KG1 (cell line): ENCODE measurements around the gene ME3.
A peak's percentile ranks its signal among the peaks of the same experiment; 100 is the strongest.
"Not testable (repeated sequence)": the region's sequence is repeated elsewhere in the genome, so short reads cannot be mapped to it uniquely, and the experiment has no call there.

Experiments used
- DNase-seq: peaks from one replicate; lab custom pipeline; 2025; lab: John Stamatoyannopoulos, UW

The ME3 gene

DNA sequence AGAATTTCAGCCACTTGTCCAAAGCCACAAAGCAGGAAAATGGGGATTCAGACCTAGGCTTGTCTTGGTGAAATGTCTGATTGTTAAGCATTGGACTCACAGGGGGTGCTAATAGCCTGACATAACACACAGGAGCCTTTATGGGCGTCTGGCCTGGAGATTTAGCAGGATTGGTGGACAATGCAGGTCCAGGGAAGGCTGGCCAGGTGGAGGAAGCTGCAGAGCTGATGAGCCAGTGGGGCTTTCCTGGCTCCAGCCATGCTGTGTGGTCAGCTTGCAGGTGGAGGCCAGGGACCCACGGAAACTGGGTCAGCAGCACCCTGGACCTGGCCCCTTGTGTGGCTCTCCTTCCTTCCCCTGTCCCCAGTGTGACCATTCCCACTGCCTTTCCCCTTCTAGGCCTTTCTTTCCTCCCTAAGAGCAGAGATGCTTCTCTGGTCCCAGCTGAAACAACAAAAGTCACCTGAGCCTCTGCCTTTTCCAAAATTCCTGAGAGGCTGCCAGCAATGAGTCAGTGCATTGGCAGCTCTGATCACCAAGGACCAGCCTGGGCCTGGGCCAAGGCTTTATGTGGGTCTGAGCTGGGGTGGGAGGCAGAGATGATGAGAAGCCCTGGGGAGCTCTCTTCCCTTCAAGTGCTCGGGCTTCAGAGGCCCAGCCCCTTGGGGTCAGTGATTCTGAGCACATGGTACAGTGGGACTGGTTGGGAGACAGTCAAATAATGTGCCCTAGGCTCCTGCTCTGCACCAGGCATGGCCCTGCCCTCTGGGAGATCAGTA lies 212.5 kb downstream of the ME3 start:
- no peak for DNase-seq

DNA sequence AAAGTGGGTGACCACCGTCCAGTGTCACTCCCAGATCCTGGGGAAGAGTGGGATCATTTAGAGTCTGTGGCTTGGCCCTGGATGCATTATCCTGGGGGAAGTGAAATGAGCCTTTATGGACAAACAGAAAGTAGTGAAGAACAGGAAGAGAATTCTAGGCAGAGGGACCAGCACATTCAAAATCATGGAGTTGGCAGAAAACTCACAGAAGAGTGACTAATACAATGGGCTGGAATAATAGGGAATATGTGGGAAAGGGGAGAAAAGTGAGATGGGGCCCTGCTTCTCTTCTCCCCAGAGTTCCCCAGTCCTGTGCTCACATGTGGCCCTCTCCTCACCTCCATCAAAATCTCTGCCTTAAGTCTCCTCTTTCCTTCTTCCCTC lies 213.4 kb downstream of the ME3 start:
- no peak for DNase-seq

DNA sequence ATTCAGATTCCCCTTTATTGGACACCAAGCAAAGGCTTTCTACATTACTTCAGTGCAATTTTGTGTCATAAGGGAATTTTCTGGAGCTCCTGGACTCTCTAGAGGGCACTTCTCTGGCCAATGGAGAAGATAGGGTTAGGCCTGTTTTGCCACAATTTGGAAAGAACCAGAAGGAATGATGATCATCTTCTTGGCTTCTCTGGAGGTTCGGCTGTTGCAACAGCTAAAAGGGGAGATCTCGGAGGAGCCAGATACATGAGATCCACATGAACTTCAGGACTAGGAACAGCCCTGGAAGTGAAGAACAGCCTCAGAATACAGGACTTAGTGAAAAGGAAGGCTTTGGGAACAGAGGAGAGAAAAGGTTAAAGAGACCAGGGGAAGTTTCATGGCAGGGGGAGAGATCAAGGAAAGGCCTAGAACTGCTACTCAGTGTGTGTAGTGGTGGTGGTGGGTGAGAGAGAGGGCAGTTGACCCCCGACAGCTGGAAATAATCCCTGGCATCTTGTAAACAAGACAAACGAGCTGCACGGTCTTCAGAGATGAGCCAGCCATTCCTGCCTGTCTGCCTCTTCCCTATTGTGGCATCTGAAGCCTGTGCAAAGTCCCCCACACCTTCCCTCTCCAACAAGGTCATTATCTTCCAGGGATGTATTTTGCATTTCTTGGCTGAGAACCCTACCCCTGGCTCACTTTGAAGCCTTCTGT lies 214.0 kb downstream of the ME3 start:
- no peak for DNase-seq

DNA sequence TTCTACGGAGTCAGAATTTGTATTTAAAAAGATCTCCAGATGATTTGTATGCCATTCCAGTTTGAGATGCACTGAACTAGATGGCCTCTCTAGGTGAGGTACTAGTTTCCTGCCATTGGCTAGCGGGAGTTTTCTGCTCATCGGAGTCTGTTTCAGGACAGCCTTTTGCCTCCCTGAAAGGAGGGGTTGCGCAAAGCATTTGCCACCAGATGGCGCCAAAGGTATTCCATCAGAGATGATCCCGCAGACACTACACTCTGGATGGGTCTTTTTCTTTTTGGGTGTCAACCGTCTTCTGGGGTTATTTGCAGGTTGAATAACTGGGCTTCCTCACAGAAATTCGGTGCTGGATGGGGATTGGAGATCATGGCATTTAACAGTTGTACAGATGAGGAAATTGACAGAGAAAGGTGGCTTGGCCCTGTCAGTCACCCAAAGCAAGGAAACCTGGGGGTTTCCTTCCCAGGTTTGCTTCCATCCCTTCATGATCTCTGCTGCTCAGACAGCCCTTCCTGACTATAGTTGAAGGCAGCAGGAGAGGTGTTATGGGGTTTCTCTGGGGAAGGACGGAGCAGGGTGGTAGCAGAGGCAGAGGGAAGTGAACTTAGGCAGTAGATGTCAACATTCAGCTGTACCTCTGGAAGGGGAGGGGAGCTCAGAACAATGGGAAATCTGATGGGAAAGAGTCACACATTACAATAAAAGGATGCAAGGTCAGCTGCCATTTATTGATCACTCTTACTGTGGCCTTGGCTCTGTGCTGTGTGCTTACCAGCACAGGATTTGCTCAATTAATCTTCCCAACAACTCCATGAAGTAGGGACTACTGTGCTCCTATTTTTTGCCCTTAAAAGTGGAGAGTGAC lies 216.1 kb downstream of the ME3 start:
- DNase-seq: peak; percentile 78

DNA sequence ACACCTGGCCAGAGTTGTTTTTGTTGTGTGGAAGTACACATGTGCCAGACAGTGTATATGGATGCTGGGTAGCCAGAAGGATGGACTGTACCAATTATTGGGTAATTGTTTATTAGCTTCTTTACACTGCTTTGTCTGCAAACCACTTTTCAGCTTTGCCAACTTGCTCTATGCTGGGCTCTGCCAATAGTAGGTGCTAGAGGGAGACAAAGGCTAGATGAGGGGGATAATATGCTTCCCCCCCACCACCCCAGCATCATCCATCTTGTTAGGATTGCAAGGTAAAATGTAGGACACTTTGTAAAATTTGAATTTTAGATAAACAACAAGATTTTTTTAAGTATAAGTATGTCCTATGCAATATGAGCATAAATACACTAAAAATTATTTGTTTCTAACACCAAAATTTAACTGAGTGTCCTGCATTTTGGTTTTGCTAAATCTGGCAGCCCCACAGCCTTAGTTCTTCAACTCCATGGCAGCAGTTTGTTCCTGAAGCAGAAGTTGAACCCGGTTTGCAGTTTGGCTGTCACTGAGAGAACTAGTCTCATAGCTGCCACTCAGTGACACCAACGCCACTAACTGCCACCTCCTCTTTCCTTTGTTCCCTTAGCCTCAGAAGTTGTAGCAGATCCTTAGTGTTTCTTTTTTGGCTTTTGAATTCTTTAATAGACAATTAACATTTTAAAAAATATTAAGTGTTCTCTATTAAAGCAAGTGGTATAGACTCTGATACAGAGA lies 219.0 kb downstream of the ME3 start:
- DNase-seq: no peak

DNA sequence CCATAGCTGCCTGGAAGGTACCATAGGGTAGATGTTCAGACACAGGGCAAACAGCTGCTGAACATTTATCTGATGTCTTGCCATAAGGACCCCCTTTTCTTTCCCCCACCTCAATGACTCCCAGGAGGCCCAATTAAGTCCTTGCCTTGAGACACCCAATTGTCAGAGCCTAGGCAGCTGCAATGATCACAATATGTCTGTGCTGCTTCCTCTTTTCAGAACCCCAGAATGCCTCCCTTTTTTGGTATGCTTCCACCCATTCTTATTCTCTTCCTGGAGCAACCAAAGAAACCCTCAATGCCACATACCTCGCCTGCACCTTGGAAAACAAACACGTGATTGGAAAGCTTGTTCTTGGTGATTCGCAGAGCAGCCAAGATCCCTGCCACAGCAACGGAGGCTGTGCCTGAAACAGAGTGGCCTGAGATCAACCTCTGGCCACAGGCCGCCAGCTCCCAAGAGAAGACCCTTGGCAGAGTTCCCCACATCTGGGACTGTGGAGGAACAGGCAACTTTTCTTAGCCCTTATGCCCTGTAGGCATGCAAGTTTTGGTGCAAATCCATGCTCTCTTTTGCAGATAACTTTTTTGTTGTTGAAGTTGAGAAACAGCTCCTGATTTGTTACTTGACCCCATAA lies 222.3 kb downstream of the ME3 start:
- DNase-seq: no peak

DNA sequence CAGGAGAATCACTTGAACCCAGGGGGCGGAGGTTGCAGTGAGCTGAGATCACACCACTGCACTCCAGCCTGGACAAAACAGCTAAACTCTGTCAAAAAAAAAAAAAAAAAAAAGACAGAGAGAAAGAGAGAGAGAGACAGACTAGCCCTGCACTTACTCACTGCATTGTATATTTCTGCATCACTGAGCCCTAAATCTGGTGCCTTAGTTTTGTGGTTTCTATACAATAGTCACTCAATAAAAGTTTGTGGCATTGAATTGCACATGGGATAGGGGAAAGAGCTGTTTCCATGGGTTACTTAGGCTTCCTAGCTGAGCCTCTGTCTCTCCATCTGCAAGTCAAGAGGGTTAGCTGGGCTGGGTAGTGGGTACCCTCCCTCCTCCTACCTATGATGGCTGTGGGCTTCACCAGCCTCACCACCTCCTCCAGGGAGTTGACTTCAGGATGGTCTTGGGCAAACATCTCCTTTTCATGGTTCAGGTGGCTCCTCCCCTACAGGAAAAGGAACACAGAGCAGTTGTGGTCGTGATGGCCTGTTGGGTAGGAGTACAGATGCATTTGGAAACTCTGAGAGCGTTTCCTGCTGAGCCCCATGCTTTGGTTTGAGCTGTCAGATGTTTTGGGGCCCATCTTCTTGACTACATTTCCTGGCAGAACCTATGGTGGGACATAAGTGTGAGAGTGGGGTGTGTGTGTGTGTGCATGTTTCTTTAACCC lies 224.5 kb downstream of the ME3 start:
- peak; percentile 56 for DNase-seq

DNA sequence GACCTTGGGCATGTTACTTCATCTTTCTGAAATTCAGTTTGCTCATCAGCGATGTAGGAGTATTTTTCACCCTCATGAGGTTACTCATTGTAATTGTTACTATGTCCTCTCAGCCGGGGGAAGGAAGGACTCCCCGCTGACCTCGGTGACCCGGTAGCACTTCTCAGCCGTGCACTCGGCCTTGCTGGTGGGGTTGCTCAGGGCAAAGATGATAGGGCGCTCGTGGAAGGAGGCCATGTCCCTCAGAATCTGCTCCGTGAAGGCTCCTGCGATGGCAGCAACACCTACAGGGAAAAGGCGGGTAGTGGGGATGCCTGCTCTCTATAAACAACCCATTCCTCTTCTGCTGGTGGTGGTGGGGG lies 225.5 kb downstream of the ME3 start:
- no peak for DNase-seq

DNA sequence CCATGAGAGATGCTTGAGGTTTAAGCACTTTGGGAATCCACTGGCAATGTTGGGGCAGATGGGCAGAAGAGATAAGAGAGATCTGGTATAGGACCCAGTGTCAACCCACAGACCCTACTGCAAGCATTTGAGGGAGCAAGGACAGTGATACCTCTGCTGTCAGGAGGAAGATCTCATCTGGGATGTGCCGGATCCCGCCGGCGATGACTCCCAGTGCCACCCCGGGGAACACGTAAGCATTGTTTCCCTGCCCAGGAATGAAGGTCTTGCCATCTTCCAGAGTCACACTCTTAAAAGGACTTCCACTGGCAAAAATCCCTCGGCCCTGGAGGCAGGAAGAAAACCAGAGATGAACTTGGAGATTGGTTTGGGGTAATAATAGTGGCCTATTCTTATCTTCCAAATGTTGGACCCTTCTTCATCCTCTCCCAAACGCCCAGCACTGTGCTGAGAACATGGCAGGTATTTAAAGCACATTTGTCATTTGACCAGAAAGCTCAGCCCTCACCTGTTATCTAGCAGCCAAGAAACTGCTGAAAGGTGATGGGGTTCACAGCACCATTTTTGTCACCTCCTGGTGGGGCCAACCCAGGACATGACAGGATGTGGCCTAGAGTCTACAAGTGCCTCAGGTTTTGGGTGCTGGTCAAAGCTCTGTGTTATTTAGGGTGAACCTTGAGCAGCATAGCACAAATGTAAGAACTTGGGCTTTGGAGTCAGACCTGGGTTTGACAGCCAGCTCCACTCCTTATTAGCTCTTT lies 226.1 kb downstream of the ME3 start:
- DNase-seq: no peak

DNA sequence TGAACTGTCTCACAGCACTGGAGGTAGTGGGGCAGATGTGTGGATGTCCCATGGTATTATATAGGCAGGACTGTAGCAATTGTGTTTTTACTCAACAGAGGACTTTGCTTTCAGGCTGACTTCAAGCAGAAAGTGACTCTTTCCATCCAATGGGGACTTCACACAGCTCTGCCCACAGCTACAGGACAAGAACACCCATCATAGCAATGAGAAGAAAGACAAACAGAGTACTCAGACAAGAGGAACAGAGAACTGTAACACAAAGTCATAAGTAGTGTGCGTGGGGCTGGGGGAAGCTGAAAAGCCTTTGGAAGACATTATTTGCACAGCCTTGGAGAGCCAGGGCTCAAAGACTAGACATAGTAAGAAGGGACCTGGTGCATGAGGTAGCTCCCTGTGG lies 227.4 kb downstream of the ME3 start:
- DNase-seq: no peak

DNA sequence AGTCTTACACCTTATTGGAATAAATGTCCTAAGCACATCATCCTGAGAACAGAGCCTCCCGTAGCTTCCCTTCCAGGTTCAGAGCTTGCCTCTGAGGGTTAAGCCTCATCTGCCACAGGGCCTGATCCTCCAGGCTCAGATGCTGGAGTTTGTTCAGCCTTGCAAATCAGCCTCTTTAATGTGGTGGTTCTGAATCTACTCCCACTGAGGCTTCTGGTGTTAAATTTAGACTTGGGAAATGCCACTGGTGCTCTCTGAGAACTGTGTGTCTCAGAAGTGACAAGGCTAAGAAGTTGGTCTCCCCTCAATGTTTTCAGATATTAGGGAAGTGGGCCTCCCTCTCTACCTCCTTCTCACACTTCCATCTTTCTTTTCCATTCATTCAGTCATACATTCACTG lies 229.0 kb downstream of the ME3 start:
- DNase-seq: no peak

DNA sequence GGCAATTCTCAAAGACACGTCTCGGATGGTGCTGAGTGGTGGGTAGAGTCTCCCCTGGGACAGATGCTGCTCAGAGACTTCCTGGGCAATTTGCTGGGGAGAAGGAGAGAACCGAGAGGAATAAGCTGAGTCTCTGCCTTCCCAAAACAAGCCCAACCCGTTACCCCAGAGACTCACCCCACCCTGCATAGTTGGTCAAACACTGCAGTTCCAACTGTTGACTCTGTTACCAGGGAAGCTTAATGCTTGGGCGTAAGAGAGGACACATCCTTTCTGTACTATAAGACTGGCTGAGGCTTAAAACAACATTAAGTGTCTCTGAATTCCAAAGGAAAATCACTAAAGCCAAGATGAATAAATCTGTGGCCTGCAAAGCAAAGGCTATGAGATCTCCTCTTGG lies 229.6 kb downstream of the ME3 start:
- no peak for DNase-seq

DNA sequence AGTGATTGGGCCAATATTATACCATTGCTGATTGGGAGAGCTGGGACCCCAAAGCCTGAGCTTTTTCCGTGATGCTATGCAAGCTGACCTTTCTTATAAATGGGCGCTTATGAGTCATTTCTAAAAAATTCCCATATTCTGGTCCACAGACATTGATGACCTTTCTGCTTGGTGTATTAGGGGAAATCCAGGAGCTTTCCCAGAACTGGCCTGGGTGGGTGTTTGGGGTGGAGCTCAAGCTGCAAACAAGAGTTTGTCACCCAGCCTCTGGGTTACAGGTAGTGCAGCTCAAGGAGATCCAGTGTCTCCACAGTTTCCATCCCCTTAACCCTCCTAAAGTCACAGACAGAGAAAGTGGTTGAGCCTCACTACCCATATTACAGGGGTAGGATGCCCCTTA lies 230.0 kb downstream of the ME3 start:
- DNase-seq: no peak

DNA sequence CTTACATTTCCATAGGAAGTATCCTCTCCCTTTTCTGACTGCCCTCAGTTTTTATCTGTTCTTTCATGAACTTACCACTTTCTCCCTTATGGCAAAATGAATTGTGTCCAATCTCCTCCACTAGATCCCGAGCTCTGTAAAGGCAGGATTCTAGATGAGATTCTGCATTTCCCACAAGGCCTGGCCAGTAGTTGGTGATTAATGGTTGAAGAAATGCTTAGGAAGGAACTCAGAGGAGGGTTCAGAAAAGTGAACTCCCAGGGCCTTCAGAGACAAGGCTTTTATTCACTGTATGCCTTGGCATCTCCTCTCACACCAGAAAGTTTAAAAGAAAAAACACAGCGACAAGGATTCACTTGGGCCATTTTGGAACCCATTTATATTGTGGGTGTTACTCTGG lies 231.6 kb downstream of the ME3 start:
- no peak for DNase-seq

DNA sequence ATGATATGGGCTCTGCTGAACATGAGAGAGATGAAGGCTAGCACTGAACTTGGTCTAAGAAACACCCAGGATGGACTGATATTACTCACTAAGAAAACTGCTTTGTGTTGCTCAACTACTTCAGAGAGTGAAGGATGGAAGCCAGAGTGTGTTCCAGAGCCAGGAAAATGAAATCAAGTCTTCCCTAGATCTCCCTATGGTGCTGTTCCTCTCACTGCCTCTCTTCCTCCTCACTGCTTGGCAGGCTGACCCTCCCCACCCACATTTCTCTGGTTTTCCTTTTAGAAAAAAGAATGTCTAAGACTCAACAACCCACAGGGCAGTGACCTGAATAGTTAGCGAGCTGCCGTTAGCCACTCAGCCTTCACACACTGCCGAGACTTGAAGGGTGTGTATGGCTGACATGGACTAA lies 232.1 kb downstream of the ME3 start:
- no peak for DNase-seq

DNA sequence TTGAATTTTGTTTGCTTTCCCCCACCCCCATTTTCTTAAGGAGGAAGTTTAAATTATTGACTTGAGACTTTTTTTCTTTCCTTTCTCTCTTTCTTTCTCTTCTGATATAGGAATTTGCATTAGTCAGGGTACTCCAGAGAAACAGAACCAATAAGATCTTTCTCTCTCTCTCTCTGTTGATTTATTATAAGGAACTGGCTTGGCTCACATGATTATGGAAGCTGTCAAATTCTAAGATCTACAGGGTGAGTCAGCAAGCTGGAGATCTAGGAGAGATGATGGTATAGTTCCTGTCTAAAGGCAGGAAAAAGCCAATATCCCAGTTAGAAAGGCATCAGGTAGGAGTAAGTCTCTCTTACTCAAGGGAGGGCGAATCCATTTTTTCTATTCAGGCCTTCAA lies 233.7 kb downstream of the ME3 start:
- no peak for DNase-seq

DNA sequence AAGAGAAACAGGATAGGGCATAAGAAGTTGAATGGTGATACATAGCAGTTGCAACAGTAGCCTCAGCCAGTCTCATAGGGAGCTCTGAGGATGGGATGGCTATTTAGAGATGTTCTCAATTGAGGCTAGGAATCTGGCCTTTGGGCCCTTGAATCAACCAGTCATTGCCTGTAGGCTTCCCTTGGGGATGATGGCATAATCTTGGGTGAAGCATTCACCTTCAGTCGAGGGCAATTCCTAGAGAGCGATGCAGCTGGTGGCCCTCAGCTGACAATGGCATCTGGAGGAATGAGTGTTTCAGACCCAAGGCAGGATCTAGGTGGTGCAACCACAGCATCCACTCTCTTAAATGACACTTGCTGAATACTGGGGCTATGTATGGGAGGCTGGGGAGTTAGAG lies 236.7 kb downstream of the ME3 start:
- no peak for DNase-seq

DNA sequence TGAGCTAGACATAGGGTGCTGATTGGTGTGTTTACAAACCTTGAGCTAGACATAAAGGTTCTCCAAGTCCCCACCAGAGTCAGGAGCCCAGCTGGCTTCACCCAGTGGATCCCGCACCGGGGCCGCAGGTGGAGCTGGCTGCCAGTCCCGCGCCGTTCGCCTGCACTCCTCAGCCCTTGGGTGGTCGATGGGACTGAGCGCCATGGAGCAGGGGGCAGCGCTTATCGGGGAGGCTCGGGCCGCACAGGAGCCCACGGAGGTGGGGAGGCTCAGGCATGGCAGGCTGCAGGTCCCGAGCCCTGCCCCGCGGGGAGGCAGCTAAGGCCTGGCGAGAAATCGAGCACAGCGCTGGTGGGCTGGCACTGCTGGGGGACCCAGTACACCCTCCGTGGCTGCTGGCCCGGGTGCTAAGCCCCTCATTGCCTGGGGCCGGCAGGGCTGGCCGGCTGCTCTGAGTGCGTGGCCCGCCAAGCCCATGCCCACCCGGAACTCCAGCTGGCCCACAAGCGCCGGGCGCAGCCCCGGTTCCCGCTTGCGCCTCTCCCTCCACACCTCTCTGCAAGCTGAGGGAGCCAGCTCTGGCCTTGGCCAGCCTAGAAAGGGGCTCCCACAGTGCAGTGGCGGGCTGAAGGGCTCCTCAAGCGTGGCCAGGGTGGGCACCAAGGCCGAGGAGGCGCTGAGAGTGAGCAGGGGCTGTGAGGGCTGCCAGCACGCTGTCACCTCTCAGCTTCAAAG lies 238.9 kb downstream of the ME3 start:
- not testable (repeated sequence) for DNase-seq

DNA sequence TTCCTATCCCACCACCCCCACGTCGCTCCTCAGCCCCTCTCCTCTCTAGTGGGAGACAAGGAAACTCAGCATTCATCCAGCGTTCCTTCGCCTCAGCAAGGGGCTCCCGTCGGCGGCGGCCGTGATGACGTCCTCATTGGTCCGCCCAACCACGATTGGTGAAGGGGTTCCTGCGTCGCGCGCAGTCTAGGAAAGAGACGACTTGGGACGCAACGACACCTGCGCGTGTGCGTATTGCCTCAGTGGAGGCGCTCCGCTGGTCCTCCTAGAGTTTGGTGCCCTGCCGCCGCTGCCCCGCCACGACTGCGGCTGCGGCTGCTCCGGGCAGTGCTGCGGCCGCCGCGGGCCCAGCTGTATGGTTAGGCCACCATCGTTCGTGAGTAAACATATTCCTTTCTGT lies 241.2 kb downstream of the ME3 start:
- DNase-seq: no peak

DNA sequence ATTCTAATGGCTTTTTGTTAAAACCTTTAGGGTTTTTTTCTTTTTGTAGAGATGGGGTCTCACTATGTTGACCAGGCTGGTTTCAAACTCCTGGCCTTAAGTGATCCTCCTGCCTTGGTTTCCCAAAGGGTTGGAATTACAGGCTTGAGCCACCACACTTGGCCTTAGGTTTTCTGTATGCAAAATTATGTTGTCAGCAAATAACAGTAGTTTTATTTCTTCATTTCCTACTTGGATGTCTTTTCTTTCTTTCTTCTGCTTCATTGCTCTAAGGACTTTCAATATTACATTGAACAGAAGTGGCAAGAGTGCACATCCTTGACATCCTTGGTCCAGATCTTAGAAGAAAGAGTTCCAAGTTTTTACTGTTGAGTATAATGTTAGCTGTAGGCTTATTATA lies 245.0 kb downstream of the ME3 start:
- no peak for DNase-seq
